Measurements from ENCODE around the gene PKP2. TPM values are rescaled to one million over a fixed set of nuclear protein-coding genes. Genes with fewer than 3 reads are reported as not detected.

The PKP2 gene
- total and polyA plus RNA-seq, 2 of the 13 experiments (the other 11 are each of a cell fraction or from before 2014, with no cell fraction given) = 15.1 to 25.3 TPM

DNA sequence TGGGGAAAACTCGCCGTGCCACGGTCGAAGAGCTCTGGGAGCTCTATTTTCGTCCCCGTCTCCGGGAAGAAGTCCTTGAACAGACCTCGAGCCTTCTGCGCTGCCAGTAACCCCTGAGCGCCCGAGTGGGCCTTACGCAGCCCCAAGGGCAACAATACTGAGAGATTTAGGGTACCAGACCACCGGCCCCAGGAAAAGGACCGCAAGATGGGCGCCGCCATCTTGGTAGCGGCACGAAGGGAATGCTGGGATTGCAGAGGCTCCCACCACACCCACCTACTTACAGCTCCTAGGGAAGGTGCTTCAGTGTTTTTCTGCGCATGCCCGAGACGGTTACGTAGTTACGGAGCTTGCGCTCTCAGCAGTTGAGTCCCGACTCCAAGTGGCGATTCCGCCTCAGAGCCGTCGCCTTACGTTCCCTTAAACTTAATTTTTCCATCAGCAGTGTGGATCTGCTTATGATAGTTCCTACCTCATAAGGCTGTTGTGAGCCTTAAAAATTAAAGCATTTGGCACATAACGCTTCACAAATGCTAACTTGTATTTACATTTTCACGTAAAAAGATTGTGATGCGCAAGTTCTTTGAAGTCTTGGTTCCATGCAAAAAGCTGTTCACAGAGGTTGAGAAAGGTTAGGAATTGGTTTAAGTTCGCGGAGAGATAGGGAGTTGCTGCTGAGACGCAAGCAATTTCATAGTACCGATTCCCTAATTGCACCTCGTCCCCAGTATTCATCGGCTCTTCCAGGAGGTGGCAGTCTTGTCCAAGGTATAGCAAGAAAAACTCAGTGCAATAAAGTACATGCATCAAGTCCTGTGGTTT, 140.7 kb downstream of the PKP2 start, which contains the start of gene YARS2 (continued):
- TF ChIP-seq ZNF280D (CRISPR knock-in tag; IDR thresholded peaks at IDR 0.05) (no peak), ZNF562 (CRISPR knock-in tag; IDR thresholded peaks at IDR 0.05; ENCODE audit: borderline replicate concordance) (no peak), KMT2A (CRISPR knock-in tag; IDR thresholded peaks at IDR 0.05) (no peak), MTF2 (CRISPR knock-in tag; IDR thresholded peaks at IDR 0.05; ENCODE audit: borderline replicate concordance) (no peak), ZNF350 (CRISPR knock-in tag; IDR thresholded peaks at IDR 0.05; ENCODE audit: borderline replicate concordance, low read depth) (peak; percentile 18; the same call in 1 of the 2 replicates), TP53 (CRISPR knock-in tag; conservative IDR thresholded peaks at IDR 0.05) (no peak), FIP1L1 (IDR thresholded peaks at IDR 0.05; ENCODE audit: borderline replicate concordance, insufficient read depth, low read depth, low read length) (no peak), CENPBD1 (CRISPR knock-in tag; IDR thresholded peaks at IDR 0.05; ENCODE audit: borderline replicate concordance, low read depth) (no peak), HHEX (CRISPR knock-in tag; IDR thresholded peaks at IDR 0.05) (no peak), TBL1XR1 (IDR thresholded peaks at IDR 0.05; ENCODE audit: borderline replicate concordance, low read length, partially characterized antibody) (no peak), BCLAF1 (IDR thresholded peaks at IDR 0.05) (no peak), ZNF296 (CRISPR knock-in tag; conservative IDR thresholded peaks at IDR 0.05) (no peak), CBX2 (IDR thresholded peaks at IDR 0.05; ENCODE audit: low read depth, low read length) (no peak), CBX2 (CRISPR knock-in tag; IDR thresholded peaks at IDR 0.05; ENCODE audit: low read depth) (no peak), JUND (CRISPR knock-in tag; IDR thresholded peaks at IDR 0.05) (no peak)
- TF ChIP-seq, protein P1, sequence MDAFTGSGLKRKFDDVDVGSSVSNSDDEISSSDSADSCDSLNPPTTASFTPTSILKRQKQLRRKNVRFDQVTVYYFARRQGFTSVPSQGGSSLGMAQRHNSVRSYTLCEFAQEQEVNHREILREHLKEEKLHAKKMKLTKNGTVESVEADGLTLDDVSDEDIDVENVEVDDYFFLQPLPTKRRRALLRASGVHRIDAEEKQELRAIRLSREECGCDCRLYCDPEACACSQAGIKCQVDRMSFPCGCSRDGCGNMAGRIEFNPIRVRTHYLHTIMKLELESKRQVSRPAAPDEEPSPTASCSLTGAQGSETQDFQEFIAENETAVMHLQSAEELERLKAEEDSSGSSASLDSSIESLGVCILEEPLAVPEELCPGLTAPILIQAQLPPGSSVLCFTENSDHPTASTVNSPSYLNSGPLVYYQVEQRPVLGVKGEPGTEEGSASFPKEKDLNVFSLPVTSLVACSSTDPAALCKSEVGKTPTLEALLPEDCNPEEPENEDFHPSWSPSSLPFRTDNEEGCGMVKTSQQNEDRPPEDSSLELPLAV (CRISPR knock-in tag; conservative IDR thresholded peaks at IDR 0.05; ENCODE audit: low read depth) = no peak
- TF ChIP-seq, protein P2, sequence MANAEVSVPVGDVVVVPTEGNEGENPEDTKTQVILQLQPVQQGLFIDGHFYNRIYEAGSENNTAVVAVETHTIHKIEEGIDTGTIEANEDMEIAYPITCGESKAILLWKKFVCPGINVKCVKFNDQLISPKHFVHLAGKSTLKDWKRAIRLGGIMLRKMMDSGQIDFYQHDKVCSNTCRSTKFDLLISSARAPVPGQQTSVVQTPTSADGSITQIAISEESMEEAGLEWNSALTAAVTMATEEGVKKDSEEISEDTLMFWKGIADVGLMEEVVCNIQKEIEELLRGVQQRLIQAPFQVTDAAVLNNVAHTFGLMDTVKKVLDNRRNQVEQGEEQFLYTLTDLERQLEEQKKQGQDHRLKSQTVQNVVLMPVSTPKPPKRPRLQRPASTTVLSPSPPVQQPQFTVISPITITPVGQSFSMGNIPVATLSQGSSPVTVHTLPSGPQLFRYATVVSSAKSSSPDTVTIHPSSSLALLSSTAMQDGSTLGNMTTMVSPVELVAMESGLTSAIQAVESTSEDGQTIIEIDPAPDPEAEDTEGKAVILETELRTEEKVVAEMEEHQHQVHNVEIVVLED (CRISPR knock-in tag; IDR thresholded peaks at IDR 0.05; ENCODE audit: borderline replicate concordance) = peak; percentile 68; the same call in 1 of the 2 replicates
- TF ChIP-seq, protein P3, sequence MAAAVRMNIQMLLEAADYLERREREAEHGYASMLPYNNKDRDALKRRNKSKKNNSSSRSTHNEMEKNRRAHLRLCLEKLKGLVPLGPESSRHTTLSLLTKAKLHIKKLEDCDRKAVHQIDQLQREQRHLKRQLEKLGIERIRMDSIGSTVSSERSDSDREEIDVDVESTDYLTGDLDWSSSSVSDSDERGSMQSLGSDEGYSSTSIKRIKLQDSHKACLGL (CRISPR knock-in tag; IDR thresholded peaks at IDR 0.05) = 0 out of 2 replicates have a peak, but pooled peaks have one; percentile 28
